ENCODE data around the gene MLH3. TPM values are rescaled to one million over a fixed set of nuclear protein-coding genes. Genes with fewer than 3 reads are reported as not detected.

MLH3 gene
- total RNA-seq, 1 donor from 2014 or later: 33.4 TPM

DNA sequence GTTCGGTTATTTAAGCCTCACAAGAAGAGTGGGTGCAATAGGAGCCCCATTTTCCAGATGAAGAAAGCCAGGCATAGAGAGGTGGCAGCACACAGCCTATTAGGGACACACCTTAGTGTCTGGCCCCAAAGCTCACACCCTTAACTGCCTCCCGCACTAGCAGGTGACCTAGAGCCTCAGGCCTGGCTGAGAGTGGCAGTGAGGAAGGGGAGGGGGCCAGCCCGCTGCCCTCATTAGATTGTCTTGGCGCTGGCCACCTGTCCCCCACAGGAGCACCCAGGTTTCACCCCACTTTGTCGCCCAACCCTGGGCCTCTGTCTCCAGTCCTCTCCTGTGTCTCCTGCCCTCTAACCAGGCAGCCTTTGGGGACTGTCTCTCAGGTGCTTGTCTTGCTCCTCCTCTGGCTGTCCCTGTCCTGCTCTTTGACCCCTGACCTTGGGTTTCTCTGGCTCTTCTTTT lies 77.3 kb downstream of the MLH3 start:
- H3K36me3 ChIP-seq: no peaks in the 10 kb centered on the region
- no peaks in the 10 kb centered on the region for H3K27me3 ChIP-seq
- H3K27ac ChIP-seq: no peak overlapping the region
- no peak overlapping the region for H3K4me3 ChIP-seq
- DNase-seq: no peak
- no peak for ATAC-seq
- intact Hi-C loops (cut with DNase I): no loop called here
- TF ChIP-seq, protein P1, sequence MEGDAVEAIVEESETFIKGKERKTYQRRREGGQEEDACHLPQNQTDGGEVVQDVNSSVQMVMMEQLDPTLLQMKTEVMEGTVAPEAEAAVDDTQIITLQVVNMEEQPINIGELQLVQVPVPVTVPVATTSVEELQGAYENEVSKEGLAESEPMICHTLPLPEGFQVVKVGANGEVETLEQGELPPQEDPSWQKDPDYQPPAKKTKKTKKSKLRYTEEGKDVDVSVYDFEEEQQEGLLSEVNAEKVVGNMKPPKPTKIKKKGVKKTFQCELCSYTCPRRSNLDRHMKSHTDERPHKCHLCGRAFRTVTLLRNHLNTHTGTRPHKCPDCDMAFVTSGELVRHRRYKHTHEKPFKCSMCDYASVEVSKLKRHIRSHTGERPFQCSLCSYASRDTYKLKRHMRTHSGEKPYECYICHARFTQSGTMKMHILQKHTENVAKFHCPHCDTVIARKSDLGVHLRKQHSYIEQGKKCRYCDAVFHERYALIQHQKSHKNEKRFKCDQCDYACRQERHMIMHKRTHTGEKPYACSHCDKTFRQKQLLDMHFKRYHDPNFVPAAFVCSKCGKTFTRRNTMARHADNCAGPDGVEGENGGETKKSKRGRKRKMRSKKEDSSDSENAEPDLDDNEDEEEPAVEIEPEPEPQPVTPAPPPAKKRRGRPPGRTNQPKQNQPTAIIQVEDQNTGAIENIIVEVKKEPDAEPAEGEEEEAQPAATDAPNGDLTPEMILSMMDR (IDR thresholded peaks at IDR 0.05): no peak
- H3K4me1 ChIP-seq: peaks cover 9% of the 10 kb centered on the region
- H3K9me3 ChIP-seq: no peaks in the 10 kb centered on the region

DNA sequence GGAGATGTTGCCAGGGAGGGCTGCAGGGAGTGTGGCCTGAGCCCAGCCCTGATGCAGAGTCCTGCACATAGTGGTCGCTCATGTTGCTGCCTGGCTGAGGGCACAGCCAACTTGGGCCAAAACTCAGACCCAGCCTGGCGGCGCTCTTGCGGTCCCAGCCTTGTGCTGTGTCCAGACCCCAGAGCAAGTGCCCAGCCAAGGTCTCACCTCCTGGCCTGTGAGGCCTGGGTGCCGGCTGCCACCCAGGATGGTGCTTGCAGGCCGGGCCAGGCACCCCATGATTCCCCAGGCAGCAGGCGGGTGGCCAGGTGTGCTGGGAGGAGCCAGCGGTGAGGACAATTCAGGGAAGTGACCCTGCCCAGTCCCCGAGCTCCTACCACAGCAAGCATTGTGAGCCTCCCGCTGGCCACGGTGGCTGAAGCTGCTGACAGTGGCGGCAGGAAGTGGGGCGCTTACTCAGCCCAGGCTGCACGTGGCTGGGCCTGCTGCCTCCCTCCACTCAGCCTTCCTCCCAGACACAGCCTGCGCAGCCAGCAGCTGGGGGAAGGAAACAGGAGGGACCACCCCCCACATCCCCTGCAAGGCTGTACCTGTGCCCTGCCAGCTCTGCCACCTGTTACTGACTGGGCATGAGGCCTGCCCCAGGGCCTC lies 78.1 kb downstream of the MLH3 start:
- no peaks in the 10 kb centered on the region for H3K36me3 ChIP-seq
- ATAC-seq (peak; percentile 62), DNase-seq (peak; percentile 71)
- TF ChIP-seq, protein P1 (IDR thresholded peaks at IDR 0.05): no peak
- intact Hi-C loops (cut with DNase I): no loop called here
- peak overlapping the region; percentile 17 for H3K27ac ChIP-seq
- no peaks in the 10 kb centered on the region for H3K9me3 ChIP-seq
- no peaks in the 10 kb centered on the region for H3K27me3 ChIP-seq
- no peak overlapping the region for H3K4me3 ChIP-seq
- H3K4me1 ChIP-seq: peaks cover 9% of the 10 kb centered on the region

DNA sequence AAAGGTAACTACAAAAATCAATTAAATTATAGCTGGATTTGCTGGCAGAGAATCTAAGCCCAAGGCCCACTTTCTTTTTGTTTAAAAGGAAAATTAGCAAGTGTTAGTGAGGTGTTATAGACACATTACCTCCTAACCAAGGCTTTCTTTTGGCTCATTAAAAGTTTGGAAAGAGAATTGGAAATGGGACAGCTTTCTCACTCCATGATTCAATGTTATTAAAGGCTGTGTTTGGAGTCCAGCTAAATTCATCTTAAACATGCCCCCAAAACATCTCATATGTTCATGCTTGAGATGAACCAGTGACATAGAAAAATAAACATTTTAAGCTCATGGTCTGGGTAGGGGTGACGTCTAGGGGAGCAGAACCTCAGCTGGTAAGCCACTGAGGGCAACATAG lies 82.5 kb downstream of the MLH3 start:
- H3K27ac ChIP-seq: no peak overlapping the region
- ATAC-seq: no peak
- H3K4me1 ChIP-seq: peaks cover 3% of the 10 kb centered on the region
- TF ChIP-seq, protein P1 (IDR thresholded peaks at IDR 0.05): no peak
- H3K9me3 ChIP-seq: no peaks in the 10 kb centered on the region
- no peak for DNase-seq
- no peaks in the 10 kb centered on the region for H3K36me3 ChIP-seq
- no peaks in the 10 kb centered on the region for H3K27me3 ChIP-seq
- intact Hi-C loops (cut with DNase I): no loop called here
- H3K4me3 ChIP-seq: no peak overlapping the region

DNA sequence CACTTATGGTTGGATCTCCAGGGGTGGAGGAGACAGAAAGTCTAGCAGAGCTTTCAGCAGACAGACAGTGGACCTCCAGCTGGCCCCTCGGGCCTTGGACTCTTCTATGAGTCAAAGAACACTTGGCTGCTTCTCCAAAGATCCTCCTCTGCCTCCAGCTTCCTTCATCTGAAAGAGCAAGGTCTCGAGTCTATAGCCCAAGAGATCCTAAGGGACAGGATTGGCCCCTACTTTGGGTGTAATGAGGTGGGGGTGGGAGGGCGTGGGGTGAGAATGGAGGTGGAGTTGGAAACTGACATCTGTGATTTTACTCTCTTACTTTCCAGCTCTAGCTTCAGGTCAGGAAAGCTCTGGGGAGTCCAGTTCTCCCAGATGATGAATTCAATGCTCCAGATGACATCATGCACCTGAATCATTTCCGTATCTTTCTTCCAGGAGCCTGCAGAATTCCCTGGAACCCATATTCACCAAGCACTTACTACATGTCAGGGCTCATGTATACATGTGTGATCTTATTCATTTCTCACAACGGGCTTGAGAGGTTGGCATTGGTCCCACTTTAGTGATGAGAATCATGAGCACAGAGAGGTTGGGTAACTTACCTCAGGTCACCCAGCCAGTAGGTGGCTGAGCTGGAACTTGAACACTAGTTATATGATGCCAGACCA lies 85.6 kb downstream of the MLH3 start:
- no peaks in the 10 kb centered on the region for H3K36me3 ChIP-seq
- no peaks in the 10 kb centered on the region for H3K27me3 ChIP-seq
- no peak overlapping the region for H3K4me3 ChIP-seq
- H3K4me1 ChIP-seq: no peaks in the 10 kb centered on the region
- no peak overlapping the region for H3K27ac ChIP-seq
- TF ChIP-seq, protein P1 (IDR thresholded peaks at IDR 0.05): no peak
- DNase-seq: no peak
- intact Hi-C loops (cut with DNase I): no loop called here
- no peak for ATAC-seq
- H3K9me3 ChIP-seq: no peaks in the 10 kb centered on the region

DNA sequence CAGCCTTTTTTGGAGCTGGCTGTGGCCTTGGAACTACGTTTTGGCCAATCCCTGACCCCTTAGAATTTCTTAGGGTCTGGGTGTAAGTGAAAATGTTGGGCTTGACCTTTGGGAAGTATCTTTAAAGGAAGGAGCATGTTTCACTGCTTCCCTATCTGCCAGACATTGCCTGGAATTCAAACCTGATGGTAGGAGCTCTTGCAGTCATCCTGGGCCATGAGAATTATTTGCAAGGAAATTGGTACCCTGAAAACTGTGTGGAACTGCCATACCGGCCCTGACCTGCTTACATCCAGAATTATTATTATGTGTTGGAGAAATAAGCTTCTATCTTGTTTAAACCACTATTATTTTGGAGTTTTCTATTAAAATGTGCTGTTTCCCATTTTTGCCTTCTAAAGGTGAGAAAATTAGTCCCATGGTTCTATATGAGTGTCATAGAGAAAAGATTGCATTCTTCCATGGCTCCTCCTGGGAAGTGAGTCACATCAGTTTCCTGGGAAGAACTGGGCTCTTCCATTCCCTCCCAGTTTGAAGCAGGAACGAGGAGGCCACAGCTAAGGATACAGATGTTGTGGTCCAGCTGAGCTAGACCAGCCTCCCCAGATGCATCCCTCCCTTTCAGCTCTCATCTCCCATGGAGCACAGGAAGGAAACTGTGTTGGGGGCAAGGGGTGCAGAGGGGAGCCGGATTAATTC lies 86.3 kb downstream of the MLH3 start:
- ATAC-seq: no peak
- no peak for DNase-seq
- no peaks in the 10 kb centered on the region for H3K4me1 ChIP-seq
- H3K27me3 ChIP-seq: no peaks in the 10 kb centered on the region
- no peaks in the 10 kb centered on the region for H3K36me3 ChIP-seq
- no peaks in the 10 kb centered on the region for H3K9me3 ChIP-seq
- TF ChIP-seq, protein P1 (IDR thresholded peaks at IDR 0.05): no peak
- intact Hi-C loops (cut with DNase I): no loop called here
- H3K27ac ChIP-seq: no peak overlapping the region
- H3K4me3 ChIP-seq: no peak overlapping the region

Other genes starting within 250 kb of the MLH3 start
- gene PROX2, start 175.3 kb downstream of the MLH3 start, total RNA-seq: not detected
- gene DLST, start 169.6 kb downstream of the MLH3 start, total RNA-seq: 90.1 TPM
- gene RPS6KL1, start 128.2 kb downstream of the MLH3 start, total RNA-seq: 5.1 TPM
- 4.7 TPM for gene PGF, start 95.9 kb downstream of the MLH3 start, total RNA-seq
- 34.8 TPM for gene EIF2B2, start 48.5 kb downstream of the MLH3 start, total RNA-seq
- 15.3 TPM for gene ACYP1, start 12.6 kb upstream of the MLH3 start, total RNA-seq
- 4.5 TPM for gene ZC2HC1C, start 18.2 kb upstream of the MLH3 start, total RNA-seq
- gene NEK9, start 75.6 kb upstream of the MLH3 start, total RNA-seq: 78.1 TPM
- 303 TPM for gene TMED10, start 125.1 kb upstream of the MLH3 start, total RNA-seq
- gene FOS, start 227.4 kb upstream of the MLH3 start, total RNA-seq: 204 TPM

Measured in upper lobe of right lung (tissue), 1 donor.